Raji (cell line): ENCODE measurements around the gene NAMPT.

Experiments used
- POLR2A ChIP-seq: IDR thresholded peaks from 2 replicates; pipeline ENCODE4 v1.6.1; 2011; ENCODE audit warnings: low read depth, low read length, control low read depth; ENCODE audit not compliant: insufficient read depth

The NAMPT gene

DNA sequence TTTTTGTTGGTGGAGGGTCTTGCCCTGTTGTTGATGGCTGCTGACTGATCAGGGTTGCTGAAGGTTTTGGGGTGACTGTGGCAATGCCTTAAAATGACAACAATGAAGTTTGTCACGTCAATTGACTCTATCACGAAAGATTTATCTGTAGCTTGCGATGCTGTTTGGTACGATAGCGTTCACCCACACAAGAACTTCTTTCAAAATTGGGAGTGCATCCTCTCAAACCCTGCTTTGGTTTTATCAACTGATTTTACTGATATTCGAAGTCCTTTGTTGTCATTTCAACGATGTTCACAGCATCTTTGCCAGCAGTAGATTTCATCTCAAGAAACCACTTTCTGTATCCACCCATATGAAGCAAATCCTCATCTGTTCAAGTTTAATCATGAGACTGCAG lies 26.0 kb downstream of the NAMPT start:
- TF ChIP-seq POLR2A = no peak

DNA sequence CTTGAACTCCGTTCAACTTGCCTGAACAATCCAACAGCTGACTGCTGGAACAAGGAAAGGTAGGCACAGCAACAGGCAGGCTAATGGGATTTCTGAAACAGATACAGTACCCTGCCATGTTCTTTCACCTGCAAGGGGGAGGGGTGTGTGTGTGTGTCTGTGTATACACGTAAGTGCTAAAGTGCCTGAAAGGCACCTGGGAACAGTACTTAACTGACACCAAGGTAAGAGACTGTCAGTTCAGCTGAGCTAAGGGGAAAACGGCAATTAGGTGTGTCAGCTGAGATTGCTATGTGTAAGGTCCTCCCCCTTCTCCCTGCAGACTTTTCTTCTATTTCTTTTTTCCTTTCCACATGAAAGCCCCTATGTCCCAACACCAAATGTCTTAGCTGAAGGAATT lies 27.0 kb downstream of the NAMPT start:
- no peak for TF ChIP-seq POLR2A

DNA sequence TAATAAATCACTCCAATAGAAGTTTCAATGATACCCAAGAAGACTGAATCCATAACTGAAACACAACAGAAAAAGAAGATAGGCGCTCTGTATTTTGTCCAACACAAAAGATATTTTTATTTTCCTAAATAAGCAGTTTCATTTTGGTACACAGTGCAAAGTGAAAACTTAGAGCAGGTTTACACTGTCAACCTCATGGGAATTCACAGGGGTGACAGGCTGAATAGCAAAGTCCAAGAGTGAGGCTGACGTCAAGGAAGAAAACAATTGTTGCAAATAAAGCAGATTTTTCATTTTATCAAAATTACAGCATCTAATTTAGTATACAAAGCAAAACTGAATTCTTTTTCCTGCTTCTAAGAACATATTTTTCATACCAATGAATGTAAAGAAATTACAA lies 28.6 kb downstream of the NAMPT start:
- no peak for TF ChIP-seq POLR2A

DNA sequence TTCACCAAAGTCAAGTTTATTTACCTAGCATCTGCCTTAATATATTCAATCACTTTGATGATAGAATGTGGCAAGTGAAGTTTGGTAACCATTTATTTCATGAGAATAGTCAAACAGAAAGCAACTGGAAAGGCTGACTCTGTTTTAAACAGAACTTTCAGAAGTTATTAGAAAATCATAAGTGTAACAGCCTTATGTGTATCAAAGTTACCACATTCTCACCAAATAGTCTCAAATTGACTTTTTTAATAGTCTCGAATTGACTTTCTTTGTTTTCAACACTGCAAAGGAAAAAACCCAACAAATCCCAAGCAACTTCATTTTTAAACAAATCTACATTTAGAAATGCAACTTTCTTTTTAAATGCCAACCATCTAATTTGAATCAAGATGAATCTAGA lies 29.5 kb downstream of the NAMPT start:
- no peak for TF ChIP-seq POLR2A

DNA sequence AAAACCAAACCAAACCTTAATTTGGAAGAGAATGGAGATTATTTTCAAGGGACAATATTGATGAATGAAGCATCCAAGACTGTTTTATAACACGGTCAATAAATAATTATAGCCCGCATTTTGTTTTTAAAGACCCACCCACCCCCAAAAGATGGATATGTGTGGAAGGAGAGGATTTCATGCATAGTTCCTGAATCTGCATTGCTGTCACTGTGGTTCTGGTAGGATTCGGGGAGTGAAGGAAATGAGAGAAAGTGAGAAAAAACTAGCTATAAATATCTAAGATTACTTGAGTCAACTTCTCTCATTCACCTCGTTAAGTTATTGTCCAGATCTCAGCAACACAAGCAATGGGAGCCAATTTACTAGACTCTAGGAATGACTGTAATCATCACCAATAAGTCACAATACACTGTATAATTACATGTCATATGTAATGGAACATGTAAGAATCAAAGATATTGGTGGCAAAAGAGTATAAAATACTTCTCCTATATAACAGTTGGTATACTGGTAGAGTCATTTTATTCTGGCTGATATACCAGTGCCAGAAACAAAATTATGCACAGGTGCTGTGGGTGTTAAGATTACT lies 30.2 kb downstream of the NAMPT start:
- no peak for TF ChIP-seq POLR2A

- no peak for TF ChIP-seq POLR2A
These were observed 32.2 kb downstream of the NAMPT start for GRCh38 chr7:106252568-106252967.

DNA sequence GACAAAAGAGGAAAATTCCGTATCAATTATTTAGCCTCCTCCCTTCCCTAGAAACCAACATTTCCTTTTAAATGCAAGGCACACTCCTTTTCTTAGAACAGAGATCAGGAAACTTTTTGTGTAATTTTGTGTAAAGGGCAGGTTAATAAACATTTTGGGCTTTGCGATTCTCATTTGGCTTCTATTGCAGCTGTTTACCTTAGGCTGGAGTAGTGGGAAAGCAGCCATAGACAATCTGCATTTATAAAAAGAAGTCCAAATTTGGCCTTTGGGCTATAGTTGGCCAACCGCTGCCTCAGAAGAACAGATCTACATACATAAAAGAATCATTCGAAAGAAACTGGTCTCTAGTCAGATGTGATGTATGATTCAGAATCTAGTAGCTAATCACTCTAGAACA lies 35.3 kb downstream of the NAMPT start:
- TF ChIP-seq POLR2A = no peak

GRCh38 chr7:106248600-106248999 lies 36.2 kb downstream of the NAMPT start:
- no peak for TF ChIP-seq POLR2A

- no peak for TF ChIP-seq POLR2A
These were observed 36.9 kb downstream of the NAMPT start for GRCh38 chr7:106247841-106248240.

GRCh38 chr7:106246902-106247711 lies 37.7 kb downstream of the NAMPT start:
- no peak for TF ChIP-seq POLR2A

DNA sequence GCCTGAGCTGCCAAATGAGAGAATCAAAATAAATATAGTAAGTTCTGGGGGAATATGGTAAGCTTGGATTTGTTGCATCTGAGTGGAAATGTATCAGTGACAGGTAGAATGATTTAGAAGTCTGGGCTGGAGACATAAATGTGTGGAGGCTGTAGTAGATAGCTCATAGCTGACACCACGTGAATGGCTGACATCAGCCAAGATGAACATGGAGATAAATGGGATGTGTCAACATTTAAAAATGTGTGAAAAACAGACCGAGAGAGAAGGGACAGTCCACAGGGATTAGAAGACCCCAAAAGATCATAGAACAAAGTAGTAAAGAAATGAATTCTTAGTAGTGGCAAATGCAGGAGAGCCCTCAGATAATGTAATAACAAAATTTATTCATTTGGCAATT lies 40.9 kb downstream of the NAMPT start:
- no peak for TF ChIP-seq POLR2A

GRCh38 chr7:106239406-106239805 lies 45.4 kb downstream of the NAMPT start:
- no peak for TF ChIP-seq POLR2A

GRCh38 chr7:106238830-106239229 lies 46.0 kb downstream of the NAMPT start:
- no peak for TF ChIP-seq POLR2A

GRCh38 chr7:106236065-106236464 lies 48.7 kb downstream of the NAMPT start:
- no peak for TF ChIP-seq POLR2A

GRCh38 chr7:106234425-106234824 lies 50.4 kb downstream of the NAMPT start:
- TF ChIP-seq POLR2A = no peak

DNA sequence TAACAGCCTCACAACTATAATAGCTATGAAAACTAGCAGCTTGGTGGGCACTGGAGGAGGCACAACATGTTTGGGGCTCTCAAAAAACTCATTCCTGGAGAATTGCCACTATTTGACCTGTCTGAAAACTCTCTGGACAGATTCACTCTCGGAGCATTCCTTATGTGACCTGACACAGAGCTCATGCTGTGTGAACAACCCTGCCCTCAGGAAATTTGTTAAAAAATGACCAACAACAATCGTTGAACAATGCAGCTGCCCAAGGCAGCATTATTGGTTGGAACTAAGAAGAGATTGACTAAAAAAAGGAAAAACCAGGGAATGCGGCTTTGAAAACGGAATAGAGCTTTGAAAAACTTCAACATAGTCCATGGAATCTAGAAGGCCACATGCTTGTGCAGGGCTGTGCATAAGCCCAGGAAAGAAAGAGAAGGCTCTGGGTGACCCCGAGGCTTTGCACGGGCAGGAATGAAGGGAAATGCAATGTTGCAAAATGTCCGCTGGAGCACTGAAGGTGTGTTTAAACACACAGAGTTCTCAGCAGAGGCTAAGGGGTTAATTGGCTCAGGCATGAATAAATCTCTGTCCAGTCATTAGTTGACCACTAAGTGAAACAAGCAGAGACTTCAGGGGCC lies 52.8 kb downstream of the NAMPT start:
- TF ChIP-seq POLR2A = no peak
